HG03175 (cell line): ENCODE data around the gene IFT172.
"Not testable (repeated sequence)": the region's sequence is repeated elsewhere in the genome, so short reads cannot be mapped to it uniquely, and the experiment has no call there.

Experiments
- ATAC-seq: cut with Tn5 transposase; IDR thresholded peaks from one replicate; pipeline ENCODE4 v1.9.1; 2021; ENCODE audit warnings: mild to moderate bottlenecking, moderate library complexity; ENCODE audit not compliant: unreplicated experiment

Gene IFT172

GRCh38 chr2:27489498-27490397, at the start of gene IFT172:
TSS of gene IFT172 (minus strand) at chr2:27489743. CDS start at chr2:27489653, 90 bp downstream.
- peak; percentile 94 for ATAC-seq

DNA sequence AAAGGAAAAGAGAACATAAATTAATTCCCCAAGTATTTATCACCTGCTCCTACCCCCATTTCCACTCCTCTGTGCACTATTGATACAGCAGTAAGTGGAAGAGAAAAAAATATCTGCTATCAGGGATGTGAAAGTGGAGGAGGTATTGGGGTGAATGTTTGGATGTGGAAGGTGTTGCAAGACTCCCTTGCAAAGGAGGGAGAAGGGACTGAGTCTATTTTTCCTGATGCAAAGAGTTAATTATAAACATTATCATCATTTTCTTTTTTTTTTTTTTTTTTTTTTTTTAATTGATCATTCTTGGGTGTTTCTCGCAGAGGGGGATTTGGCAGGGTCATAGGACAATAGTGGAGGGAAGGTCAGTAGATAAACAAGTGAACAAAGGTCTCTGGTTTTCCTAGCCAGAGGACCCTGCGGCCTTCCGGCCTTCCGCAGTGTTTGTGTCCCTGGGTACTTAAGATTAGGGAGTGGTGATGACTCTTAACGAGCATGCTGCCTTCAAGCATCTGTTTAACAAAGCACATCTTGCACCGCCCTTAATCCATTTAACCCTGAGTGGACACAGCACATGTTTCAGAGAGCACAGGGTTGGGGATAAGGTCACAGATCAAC, 49.4 kb upstream of the IFT172 start:
- not testable (repeated sequence) for ATAC-seq

- no peak for ATAC-seq
Observed at GRCh38 chr2:27537287-27537686, 47.7 kb upstream of the IFT172 start.

- no peak for ATAC-seq
Observed at GRCh38 chr2:27531983-27532382, 42.4 kb upstream of the IFT172 start.

DNA sequence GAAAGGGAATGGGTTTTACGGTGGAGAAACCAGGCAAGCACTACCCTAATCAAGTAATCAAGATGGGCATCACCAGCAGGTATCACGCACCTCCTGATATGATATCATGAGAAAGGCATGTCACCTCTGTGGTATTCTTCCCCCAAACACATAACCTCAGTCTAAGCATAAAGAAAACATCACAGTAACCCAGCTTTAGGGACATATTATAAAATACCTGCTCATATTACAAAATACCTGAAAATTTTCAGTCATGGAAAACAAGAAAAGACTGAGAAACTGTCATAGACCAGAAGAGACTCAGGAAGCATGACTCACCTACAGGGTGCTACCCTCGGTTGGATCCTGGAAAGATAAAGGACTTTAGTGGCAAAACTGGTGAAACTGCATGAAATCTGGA, 37.6 kb upstream of the IFT172 start:
- no peak for ATAC-seq

DNA sequence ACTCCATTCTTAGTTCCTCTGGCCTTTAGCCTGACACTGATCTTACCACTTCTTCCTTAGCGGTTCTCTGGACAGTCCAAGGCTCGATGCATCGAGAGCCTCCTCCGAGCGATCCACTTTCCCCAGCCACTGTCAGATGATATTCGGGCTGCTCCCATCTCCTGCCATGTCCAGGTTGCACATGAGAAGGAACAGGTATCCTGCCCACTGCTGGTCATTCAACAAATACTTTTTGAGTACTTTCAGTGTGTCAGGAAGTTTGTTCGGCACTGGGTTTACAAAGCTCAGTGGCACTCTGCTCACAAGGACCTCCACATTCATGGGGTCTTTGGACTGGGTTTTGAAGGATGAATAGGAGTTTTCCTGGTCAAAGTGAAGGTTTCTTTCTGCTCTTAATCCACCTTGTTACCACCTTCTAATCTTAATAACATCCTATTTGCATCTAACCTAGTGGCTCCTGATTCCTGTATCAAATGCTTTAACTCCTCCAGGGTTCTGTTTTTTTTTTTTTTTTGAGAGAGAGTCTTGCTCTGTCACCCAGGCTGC, 32.9 kb upstream of the IFT172 start:
- ATAC-seq = no peak

- no peak for ATAC-seq
Observed at GRCh38 chr2:27520316-27520715, 30.8 kb upstream of the IFT172 start.

GRCh38 chr2:27518782-27519113, 29.2 kb upstream of the IFT172 start:
- no peak for ATAC-seq

- no peak for ATAC-seq
Observed at GRCh38 chr2:27518113-27518781, 28.7 kb upstream of the IFT172 start.

GRCh38 chr2:27509326-27509725, 19.8 kb upstream of the IFT172 start:
- ATAC-seq = no peak

- ATAC-seq = no peak
Observed at GRCh38 chr2:27507293-27507692, 17.8 kb upstream of the IFT172 start.

DNA sequence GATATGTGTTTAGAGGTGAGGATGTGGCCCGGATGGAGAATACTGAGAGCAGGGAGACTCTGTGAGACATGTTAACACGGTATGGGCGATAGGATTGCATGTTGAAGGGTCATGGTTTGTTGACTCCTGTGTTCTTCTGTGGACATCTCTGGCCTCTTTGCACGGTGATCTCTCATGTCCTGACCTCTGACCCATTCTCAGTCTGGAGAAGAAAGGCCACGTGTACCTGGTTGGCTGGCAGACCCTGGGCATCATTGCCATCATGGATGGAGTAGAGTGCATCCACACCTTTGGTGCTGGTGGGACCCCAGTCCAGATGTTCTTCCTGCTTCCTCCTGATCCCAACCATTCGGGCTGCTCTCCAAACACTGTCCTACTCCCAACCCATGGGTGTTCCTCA, 17.0 kb upstream of the IFT172 start:
- no peak for ATAC-seq

DNA sequence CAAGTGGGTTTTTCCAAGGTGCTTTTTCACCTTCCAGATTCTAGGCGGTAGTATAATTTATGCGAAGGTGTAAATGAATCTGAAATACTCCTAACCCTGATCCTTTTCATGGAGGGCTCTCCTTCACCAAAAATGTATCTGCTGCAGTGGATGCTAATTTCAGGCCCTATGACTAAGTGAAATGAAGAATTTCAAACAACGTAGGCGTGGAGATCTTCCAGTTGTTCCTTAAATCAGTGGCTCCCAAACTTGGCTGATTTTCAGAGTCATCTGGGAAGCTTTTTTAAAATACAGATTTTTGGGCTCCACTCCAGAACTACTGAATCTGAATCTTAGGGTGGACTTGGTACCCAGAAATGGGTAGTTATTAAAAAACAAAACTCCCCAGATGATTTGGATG, 12.6 kb upstream of the IFT172 start:
- ATAC-seq = no peak

GRCh38 chr2:27501042-27501441, 11.5 kb upstream of the IFT172 start:
- ATAC-seq = no peak

DNA sequence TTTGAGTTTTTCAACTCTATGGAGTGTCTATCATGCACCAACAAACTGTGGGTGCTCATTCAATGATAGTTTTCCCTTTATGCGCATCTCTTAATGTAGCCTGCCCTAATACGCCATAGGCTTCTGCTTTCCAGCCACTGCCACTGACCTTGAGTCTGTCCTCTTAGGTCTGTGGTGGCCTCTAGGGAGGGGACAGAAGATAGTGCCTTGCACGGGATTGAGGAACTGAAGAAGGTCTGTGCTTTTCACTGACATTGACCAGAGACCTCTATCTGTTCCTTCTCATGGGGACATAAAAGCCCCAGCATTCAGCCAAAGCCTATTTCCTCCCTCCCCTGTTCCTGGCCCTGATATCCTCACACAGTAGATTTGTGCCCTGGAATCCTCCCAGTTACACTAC, 9.4 kb upstream of the IFT172 start:
- ATAC-seq = no peak

DNA sequence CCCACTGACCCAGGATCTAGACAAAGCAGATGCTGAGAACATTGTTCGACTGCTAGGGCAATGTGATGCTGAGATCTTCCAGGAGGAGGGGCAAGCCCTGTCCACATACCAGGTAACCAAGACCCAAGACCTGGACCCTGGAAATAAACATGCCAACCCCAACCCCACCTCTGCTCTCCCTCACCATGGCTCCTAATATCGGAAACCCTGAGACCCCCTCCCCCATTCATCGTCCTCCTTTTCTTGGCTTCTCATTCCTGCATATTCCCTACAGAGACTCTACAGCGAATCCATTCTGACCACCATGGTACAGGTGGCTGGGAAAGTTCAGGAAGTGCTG, 7.7 kb upstream of the IFT172 start:
- ATAC-seq = no peak

DNA sequence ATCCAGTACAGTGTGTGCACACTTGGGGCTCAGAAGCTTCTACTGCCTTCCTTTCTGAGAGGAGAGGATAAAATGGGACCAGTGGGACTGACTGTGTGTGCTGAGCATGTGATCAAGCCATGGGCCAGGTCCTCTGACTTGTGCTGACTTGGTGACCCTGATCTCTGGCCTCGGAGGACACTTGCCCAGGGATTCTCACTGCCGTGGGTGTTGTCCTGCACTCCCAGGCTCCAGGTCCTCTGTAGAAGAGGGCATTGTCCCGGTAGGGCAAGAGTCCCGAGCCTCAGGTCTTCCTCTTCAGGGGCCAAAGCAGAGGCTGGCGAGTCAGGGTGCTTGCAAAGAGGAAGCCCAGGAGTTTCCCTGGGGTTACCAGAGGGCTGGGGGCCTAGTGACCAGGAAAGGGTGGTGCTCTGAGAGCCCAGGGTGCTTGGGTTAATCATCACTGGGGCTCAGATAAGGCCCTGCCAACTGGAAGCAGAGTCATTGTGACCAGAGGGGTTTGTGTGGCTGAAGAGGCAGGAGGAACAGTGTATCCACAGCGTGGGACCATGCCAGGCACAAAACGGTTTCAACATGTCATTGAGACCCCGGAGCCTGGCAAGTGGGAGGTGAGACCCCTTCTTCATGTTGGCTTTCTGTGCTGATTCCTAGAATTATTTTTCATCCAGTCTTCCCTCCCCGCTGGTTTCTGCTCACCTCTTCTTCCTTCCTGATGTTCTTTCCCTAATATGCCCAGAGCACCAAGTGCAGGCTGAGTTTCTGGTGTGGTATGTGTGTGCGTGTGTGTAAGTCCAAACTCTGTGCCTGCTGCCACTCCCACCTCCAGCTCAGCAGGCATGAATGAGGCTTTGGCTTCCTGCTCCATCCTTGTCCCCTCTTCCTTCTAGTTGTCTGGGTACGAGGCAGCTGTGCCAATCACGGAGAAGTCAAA, 7.1 kb upstream of the IFT172 start, which contains the start of gene GCKR:
Gene GCKR (plus strand): TSS at position 483 of the 931 bp plus-strand sequence. CDS start 66 bp downstream, at position 549.
- no peak for ATAC-seq

DNA sequence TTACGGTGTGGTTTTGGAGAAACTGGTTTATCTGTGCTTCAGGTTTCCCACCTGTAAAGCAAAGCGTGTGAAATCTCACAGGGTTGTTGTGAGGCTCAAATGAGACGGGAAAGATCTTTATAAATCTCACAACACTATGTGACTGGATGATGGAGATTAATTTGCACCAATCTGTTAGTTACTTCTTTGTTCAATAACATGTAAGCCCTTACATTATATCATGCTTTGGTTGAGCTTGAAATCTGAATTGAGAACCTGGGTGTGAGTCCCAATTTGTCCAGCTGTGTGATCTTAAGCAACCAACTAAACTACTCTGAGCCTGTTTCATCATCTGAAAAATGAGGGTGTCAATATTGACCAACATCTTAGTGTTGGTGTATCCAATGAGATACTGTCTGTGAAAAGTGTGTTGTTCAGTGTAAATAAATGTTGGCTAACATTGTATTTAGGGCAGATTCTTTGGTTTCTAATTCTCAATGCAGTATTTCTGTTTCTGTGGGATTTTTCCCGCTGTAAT, 6.4 kb upstream of the IFT172 start:
- no peak for ATAC-seq

- ATAC-seq = no peak
Observed at GRCh38 chr2:27494944-27495554, 5.5 kb upstream of the IFT172 start, which contains the start of gene FNDC4. TSS of gene FNDC4 (minus strand) at chr2:27495200. CDS start at chr2:27494679, 521 bp downstream.
